H1 (cell line): ENCODE data around the gene HMG20A. TPM values are rescaled to one million over a fixed set of nuclear protein-coding genes. Genes with fewer than 3 reads are reported as not detected.

Experiments
- BRCA1 ChIP-seq: IDR thresholded peaks from 2 replicates; pipeline ENCODE4 v1.6.1; 2012; ENCODE audit warnings: low read depth, low read length, improper control_type of control experiment
- E2F6 ChIP-seq: IDR thresholded peaks from 2 replicates; pipeline ENCODE4 v1.6.1; 2012; ENCODE audit warnings: inconsistent platforms
- EZH2 ChIP-seq: fragments of 200-600 bp; sonication (generic); IDR thresholded peaks from 2 replicates; pipeline ENCODE4 v1.7.1; 2012; ENCODE audit warnings: low read depth, mild to moderate bottlenecking, moderate library complexity, low read length, inconsistent platforms; ENCODE audit not compliant: severe bottlenecking
- JUN ChIP-seq: IDR thresholded peaks from 2 replicates; pipeline ENCODE4 v1.6.1; 2011; ENCODE audit warnings: low read depth, mild to moderate bottlenecking, improper control_type of control experiment, low read length
- NANOG ChIP-seq: IDR thresholded peaks from 2 replicates; pipeline ENCODE4 v1.6.1; 2011; ENCODE audit warnings: low read length, low read depth, mild to moderate bottlenecking, inconsistent platforms; ENCODE audit not compliant: insufficient read depth, poor library complexity, severe bottlenecking
- RXRA ChIP-seq: IDR thresholded peaks from 2 replicates; pipeline ENCODE4 v1.6.1; 2011; ENCODE audit warnings: low read depth, mild to moderate bottlenecking, low read length, moderate library complexity; ENCODE audit not compliant: insufficient read depth
- SAP30 ChIP-seq: fragments of 300-600 bp; sonication (generic); IDR thresholded peaks from 2 replicates; pipeline ENCODE4 v1.7.1; 2012; ENCODE audit warnings: low read length, moderate library complexity, mild to moderate bottlenecking, inconsistent platforms; ENCODE audit not compliant: insufficient read depth, insufficient replicate concordance
- SIN3A ChIP-seq, 2 experiments: IDR thresholded peaks in 1 of 2; conservative IDR thresholded peaks in 1 of 2; 2 replicates each; pipeline ENCODE4 v1.6.1; 2011 to 2012; ENCODE audit warnings: low read length in 2 of 2, improper control_type of control experiment in 1 of 2, low read depth in 1 of 2, mild to moderate bottlenecking in 1 of 2
- SIRT6 ChIP-seq: IDR thresholded peaks from one replicate; pipeline ENCODE4 v1.7.1; 2012; ENCODE audit warnings: low read length, inconsistent platforms
- YY1 ChIP-seq: IDR thresholded peaks from 2 replicates; pipeline ENCODE4 v1.6.1; 2011; ENCODE audit warnings: low read depth, mild to moderate bottlenecking, low read length
- polyA plus RNA-seq, 7 experiments: library from polyadenylated mRNA; depleted of rRNA in 3 of 7; stranded (reverse) in 5 of 7; unstranded in 2 of 7; fragments of >200 nt in 5 of 7; fragments of 200-250 nt in 2 of 7; gene quantifications; 1 replicate in 5 of 7; 2 replicates in 1 of 7; 4 replicates in 1 of 7; pipeline versions ENCODE4 v1.2.1 to v1.2.3, GENCODE V29; 2011 to 2013; ENCODE audit warnings: missing spikeins in 2 of 7, mixed read lengths in 2 of 7
- total RNA-seq: library from RNA; stranded (reverse); fragmentation: NEBNext Ultra II Directional; extraction: Animal tissue kit (Norgen Biotek cat#: 25700); gene quantifications from 2 replicates; pipeline ENCODE4 v1.2.1, GENCODE V29; 2021
- TF ChIP-seq, protein P1 (sequence below): fragments of 300-600 bp; sonication (generic); IDR thresholded peaks from 2 replicates; pipeline ENCODE4 v1.7.1; 2012; ENCODE audit warnings: low read length, moderate library complexity, mild to moderate bottlenecking, inconsistent platforms; ENCODE audit not compliant: insufficient replicate concordance

The HMG20A gene
- total and polyA plus RNA-seq, 2 of the 8 experiments (the other 6 are each of a cell fraction or from before 2014, with no cell fraction given): 52.1 to 59.7 TPM

DNA sequence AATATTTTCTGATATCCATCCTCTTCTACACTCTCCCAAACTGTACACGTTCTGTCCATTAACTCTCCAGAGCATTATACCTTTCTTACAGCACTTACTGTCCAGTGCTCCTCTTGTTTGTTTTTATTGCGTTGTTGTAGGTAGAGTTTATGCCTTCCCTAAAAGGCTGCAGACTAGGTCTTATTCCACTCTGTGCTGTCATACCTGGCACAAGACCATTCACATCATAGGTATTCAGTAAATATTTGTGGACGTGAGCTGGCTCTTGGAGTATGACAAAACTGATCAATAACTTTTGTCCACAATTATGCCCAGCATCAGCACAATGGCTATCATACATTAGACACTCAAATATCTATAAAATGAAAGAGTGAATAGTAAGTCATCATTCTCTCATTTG lies 4.4 kb downstream of the HMG20A start (continued):
- TF ChIP-seq, protein P1, sequence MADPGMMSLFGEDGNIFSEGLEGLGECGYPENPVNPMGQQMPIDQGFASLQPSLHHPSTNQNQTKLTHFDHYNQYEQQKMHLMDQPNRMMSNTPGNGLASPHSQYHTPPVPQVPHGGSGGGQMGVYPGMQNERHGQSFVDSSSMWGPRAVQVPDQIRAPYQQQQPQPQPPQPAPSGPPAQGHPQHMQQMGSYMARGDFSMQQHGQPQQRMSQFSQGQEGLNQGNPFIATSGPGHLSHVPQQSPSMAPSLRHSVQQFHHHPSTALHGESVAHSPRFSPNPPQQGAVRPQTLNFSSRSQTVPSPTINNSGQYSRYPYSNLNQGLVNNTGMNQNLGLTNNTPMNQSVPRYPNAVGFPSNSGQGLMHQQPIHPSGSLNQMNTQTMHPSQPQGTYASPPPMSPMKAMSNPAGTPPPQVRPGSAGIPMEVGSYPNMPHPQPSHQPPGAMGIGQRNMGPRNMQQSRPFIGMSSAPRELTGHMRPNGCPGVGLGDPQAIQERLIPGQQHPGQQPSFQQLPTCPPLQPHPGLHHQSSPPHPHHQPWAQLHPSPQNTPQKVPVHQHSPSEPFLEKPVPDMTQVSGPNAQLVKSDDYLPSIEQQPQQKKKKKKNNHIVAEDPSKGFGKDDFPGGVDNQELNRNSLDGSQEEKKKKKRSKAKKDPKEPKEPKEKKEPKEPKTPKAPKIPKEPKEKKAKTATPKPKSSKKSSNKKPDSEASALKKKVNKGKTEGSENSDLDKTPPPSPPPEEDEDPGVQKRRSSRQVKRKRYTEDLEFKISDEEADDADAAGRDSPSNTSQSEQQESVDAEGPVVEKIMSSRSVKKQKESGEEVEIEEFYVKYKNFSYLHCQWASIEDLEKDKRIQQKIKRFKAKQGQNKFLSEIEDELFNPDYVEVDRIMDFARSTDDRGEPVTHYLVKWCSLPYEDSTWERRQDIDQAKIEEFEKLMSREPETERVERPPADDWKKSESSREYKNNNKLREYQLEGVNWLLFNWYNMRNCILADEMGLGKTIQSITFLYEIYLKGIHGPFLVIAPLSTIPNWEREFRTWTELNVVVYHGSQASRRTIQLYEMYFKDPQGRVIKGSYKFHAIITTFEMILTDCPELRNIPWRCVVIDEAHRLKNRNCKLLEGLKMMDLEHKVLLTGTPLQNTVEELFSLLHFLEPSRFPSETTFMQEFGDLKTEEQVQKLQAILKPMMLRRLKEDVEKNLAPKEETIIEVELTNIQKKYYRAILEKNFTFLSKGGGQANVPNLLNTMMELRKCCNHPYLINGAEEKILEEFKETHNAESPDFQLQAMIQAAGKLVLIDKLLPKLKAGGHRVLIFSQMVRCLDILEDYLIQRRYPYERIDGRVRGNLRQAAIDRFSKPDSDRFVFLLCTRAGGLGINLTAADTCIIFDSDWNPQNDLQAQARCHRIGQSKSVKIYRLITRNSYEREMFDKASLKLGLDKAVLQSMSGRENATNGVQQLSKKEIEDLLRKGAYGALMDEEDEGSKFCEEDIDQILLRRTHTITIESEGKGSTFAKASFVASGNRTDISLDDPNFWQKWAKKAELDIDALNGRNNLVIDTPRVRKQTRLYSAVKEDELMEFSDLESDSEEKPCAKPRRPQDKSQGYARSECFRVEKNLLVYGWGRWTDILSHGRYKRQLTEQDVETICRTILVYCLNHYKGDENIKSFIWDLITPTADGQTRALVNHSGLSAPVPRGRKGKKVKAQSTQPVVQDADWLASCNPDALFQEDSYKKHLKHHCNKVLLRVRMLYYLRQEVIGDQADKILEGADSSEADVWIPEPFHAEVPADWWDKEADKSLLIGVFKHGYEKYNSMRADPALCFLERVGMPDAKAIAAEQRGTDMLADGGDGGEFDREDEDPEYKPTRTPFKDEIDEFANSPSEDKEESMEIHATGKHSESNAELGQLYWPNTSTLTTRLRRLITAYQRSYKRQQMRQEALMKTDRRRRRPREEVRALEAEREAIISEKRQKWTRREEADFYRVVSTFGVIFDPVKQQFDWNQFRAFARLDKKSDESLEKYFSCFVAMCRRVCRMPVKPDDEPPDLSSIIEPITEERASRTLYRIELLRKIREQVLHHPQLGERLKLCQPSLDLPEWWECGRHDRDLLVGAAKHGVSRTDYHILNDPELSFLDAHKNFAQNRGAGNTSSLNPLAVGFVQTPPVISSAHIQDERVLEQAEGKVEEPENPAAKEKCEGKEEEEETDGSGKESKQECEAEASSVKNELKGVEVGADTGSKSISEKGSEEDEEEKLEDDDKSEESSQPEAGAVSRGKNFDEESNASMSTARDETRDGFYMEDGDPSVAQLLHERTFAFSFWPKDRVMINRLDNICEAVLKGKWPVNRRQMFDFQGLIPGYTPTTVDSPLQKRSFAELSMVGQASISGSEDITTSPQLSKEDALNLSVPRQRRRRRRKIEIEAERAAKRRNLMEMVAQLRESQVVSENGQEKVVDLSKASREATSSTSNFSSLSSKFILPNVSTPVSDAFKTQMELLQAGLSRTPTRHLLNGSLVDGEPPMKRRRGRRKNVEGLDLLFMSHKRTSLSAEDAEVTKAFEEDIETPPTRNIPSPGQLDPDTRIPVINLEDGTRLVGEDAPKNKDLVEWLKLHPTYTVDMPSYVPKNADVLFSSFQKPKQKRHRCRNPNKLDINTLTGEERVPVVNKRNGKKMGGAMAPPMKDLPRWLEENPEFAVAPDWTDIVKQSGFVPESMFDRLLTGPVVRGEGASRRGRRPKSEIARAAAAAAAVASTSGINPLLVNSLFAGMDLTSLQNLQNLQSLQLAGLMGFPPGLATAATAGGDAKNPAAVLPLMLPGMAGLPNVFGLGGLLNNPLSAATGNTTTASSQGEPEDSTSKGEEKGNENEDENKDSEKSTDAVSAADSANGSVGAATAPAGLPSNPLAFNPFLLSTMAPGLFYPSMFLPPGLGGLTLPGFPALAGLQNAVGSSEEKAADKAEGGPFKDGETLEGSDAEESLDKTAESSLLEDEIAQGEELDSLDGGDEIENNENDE: no peak
- TF ChIP-seq SIRT6: no peak
- no peak for TF ChIP-seq EZH2
- TF ChIP-seq E2F6: no peak
- TF ChIP-seq RXRA: no peak
- TF ChIP-seq JUN: no peak
- TF ChIP-seq SAP30: no peak
- TF ChIP-seq SIN3A (conservative IDR thresholded peaks at IDR 0.05 in 1 of 2, IDR thresholded peaks at IDR 0.05 in 1 of 2; ENCODE audit: low read depth in 1 of 2, low read length in 2 of 2): no peak
- no peak for TF ChIP-seq YY1
- no peak for TF ChIP-seq NANOG
- no peak for TF ChIP-seq BRCA1
